Esophagus mucosa (tissue), 1 donor: ENCODE data around the gene MID2. TPM values are rescaled to one million over a fixed set of nuclear protein-coding genes. Genes with fewer than 3 reads are reported as not detected.

Experiments
- ATAC-seq: fragments of 200-7000 bp; cut with Tn5 transposase; one replicate; pipeline ENCODE4 v1.9.1; 2020
- total RNA-seq: library from RNA; stranded (reverse); gene quantifications from one replicate; pipeline ENCODE4 v1.2.4, GENCODE V29; 2023
- donor health status: DM: yes; HTN: yes; CAD: no.

MID2 gene
- total RNA-seq, 1 donor from 2014 or later = 17.8 TPM

GRCh38 chrX:107970073-107970472 lies 144.4 kb downstream of the MID2 start:
- ATAC-seq = no peak

GRCh38 chrX:107971636-107972035 lies 146.0 kb downstream of the MID2 start:
- ATAC-seq = no peak

Other genes starting within 250 kb of the MID2 start
- gene PRPS1, start 197.4 kb upstream of the MID2 start, total RNA-seq = 14.6 TPM
- 46.2 TPM for gene TSC22D3, start 50.1 kb upstream of the MID2 start, total RNA-seq
- not detected for gene NCBP2L, start 48.1 kb upstream of the MID2 start, total RNA-seq
- gene TEX13B, start 156.5 kb downstream of the MID2 start, total RNA-seq = not detected
- gene VSIG1, start 219.2 kb downstream of the MID2 start, total RNA-seq = 0.48 TPM